ENCODE measurements around the gene HTR4.

- TF ChIP-seq CTCF (IDR thresholded peaks at IDR 0.05): no peak
- no peak for TF ChIP-seq POLR2A (IDR thresholded peaks at IDR 0.05)
These were observed 119.1 kb downstream of the HTR4 start for GRCh38 chr5:148535190-148535589.

Measured in esophagus squamous epithelium (tissue), 4 donors.